HepG2 (cell line): ENCODE data around the gene C20orf204. TPM values are rescaled to one million over a fixed set of nuclear protein-coding genes. Genes with fewer than 3 reads are reported as not detected.

Source experiments
- BCL6 ChIP-seq: IDR thresholded peaks from 2 replicates; pipeline ENCODE4 v1.6.1; 2016; ENCODE audit warnings: missing genetic modification reagents, missing compliant biosample characterization
- DMTF1 ChIP-seq: sonication (generic); formaldehyde crosslinking; IDR thresholded peaks from 2 replicates; pipeline ENCODE4 v1.4.0; 2020; ENCODE audit warnings: mild to moderate bottlenecking, missing genetic modification reagents
- NFRKB ChIP-seq: fragments of 450-650 bp; IDR thresholded peaks from 2 replicates; pipeline ENCODE4 v1.6.1; 2017
- PPARG ChIP-seq: conservative IDR thresholded peaks from 2 replicates; pipeline ENCODE4 v1.6.1; 2016; ENCODE audit warnings: missing biosample characterization, missing genetic modification reagents
- SIX1 ChIP-seq: sonication (generic); formaldehyde crosslinking; IDR thresholded peaks from 2 replicates; pipeline ENCODE4 v1.4.0; 2020; ENCODE audit warnings: missing genetic modification reagents, borderline replicate concordance
- TAF1 ChIP-seq: sonication (generic); formaldehyde crosslinking; IDR thresholded peaks from 2 replicates; pipeline ENCODE4 v1.4.0; 2020; ENCODE audit warnings: missing genetic modification reagents
- TARDBP ChIP-seq: sonication (generic); formaldehyde crosslinking; IDR thresholded peaks from 2 replicates; pipeline ENCODE4 v1.8.0; 2022; ENCODE audit warnings: mild to moderate bottlenecking, missing genetic modification reagents
- ZIK1 ChIP-seq: sonication (generic); formaldehyde crosslinking; IDR thresholded peaks from 2 replicates; pipeline ENCODE4 v1.5.0; 2020; ENCODE audit warnings: mild to moderate bottlenecking, low read depth, missing genetic modification reagents, borderline replicate concordance
- ZNF225 ChIP-seq: sonication (generic); formaldehyde crosslinking; IDR thresholded peaks from 2 replicates; pipeline ENCODE4 v1.4.0; 2020; ENCODE audit warnings: mild to moderate bottlenecking, missing genetic modification reagents
- ZNF326 ChIP-seq: sonication (generic); formaldehyde crosslinking; IDR thresholded peaks from 2 replicates; pipeline ENCODE4 v1.4.0; 2020; ENCODE audit warnings: missing genetic modification reagents, borderline replicate concordance
- ZNF383 ChIP-seq: sonication (generic); formaldehyde crosslinking; IDR thresholded peaks from 2 replicates; pipeline ENCODE4 v1.4.0; 2020; ENCODE audit warnings: missing genetic modification reagents, mild to moderate bottlenecking, borderline replicate concordance
- ZNF501 ChIP-seq: sonication (generic); formaldehyde crosslinking; IDR thresholded peaks from 2 replicates; pipeline ENCODE4 v1.5.1; 2020; ENCODE audit warnings: mild to moderate bottlenecking, moderate library complexity, missing genetic modification reagents
- ZNF530 ChIP-seq: sonication (generic); formaldehyde crosslinking; IDR thresholded peaks from 2 replicates; pipeline ENCODE4 v1.5.0; 2020; ENCODE audit warnings: low read depth, mild to moderate bottlenecking, missing genetic modification reagents
- ZNF607 ChIP-seq: sonication (generic); formaldehyde crosslinking; IDR thresholded peaks from 2 replicates; pipeline ENCODE4 v1.5.1; 2020; ENCODE audit warnings: missing genetic modification reagents, mild to moderate bottlenecking, borderline replicate concordance
- polyA plus RNA-seq, 8 experiments: library from polyadenylated mRNA; depleted of rRNA in 3 of 8; stranded (reverse) in 7 of 8; unstranded in 1 of 8; fragments of >200 nt; fragmentation: Illumina TruSeq in 4 of 8; extraction: Trizol in 4 of 8; gene quantifications; 2 replicates each; pipeline versions ENCODE4 v1.2.1 to v1.2.3, GENCODE V29; 2011 to 2016; ENCODE audit warnings: low read depth in 4 of 8, missing spikeins in 1 of 8, mixed read lengths in 1 of 8; ENCODE audit not compliant: insufficient read depth in 1 of 8
- total RNA-seq, 5 experiments: library from RNA; depleted of rRNA; stranded (reverse); fragments of >200 nt; fragmentation: Illumina TruSeq; extraction: Trizol; gene quantifications; 2 replicates each; pipeline ENCODE4 v1.2.3, GENCODE V29; 2016; ENCODE audit warnings: low read depth in 1 of 5
- TF ChIP-seq, protein P1 (sequence below): sonication (generic); formaldehyde crosslinking; conservative IDR thresholded peaks from 2 replicates; pipeline ENCODE4 v1.8.0; 2022; ENCODE audit warnings: missing genetic modification reagents
- TF ChIP-seq, protein P2 (sequence below): sonication (generic); formaldehyde crosslinking; IDR thresholded peaks from 2 replicates; pipeline ENCODE4 v1.4.0; 2020; ENCODE audit warnings: missing genetic modification reagents, borderline replicate concordance
- TF ChIP-seq, protein P3 (sequence below): sonication (generic); formaldehyde crosslinking; IDR thresholded peaks from 2 replicates; pipeline ENCODE4 v1.4.0; 2020; ENCODE audit warnings: missing genetic modification reagents, borderline replicate concordance

Gene C20orf204
- total and polyA plus RNA-seq, 2 of the 13 experiments (the other 11 are each of a cell fraction or from before 2014, with no cell fraction given) = 22.1 to 80.0 TPM

GRCh38 chr20:64052987-64053840 is 17.2 kb downstream of the C20orf204 start (continued):
- TF ChIP-seq, protein P1, sequence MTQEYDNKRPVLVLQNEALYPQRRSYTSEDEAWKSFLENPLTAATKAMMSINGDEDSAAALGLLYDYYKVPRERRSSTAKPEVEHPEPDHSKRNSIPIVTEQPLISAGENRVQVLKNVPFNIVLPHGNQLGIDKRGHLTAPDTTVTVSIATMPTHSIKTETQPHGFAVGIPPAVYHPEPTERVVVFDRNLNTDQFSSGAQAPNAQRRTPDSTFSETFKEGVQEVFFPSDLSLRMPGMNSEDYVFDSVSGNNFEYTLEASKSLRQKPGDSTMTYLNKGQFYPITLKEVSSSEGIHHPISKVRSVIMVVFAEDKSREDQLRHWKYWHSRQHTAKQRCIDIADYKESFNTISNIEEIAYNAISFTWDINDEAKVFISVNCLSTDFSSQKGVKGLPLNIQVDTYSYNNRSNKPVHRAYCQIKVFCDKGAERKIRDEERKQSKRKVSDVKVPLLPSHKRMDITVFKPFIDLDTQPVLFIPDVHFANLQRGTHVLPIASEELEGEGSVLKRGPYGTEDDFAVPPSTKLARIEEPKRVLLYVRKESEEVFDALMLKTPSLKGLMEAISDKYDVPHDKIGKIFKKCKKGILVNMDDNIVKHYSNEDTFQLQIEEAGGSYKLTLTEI (CRISPR knock-in tag) = no peak
- TF ChIP-seq TARDBP (CRISPR knock-in tag) (peak; percentile 77; the same call in 1 of the 2 replicates), ZNF383 (CRISPR knock-in tag) (no peak), ZNF225 (CRISPR knock-in tag) (peak; percentile 75; the same call in 1 of the 2 replicates), NFRKB (no peak), DMTF1 (0 out of 2 replicates have a peak, but pooled peaks have one; percentile 30), SIX1 (CRISPR knock-in tag) (no peak), ZNF326 (peak; percentile 50; the same call in 1 of the 2 replicates), ZNF607 (CRISPR knock-in tag) (no peak), ZNF530 (CRISPR knock-in tag) (no peak), PPARG (CRISPR knock-in tag) (no peak), ZIK1 (peak; percentile 88; the same call in 1 of the 2 replicates), ZNF501 (CRISPR knock-in tag) (0 out of 2 replicates have a peak, but pooled peaks have one; percentile 61), TAF1 (CRISPR knock-in tag) (no peak), BCL6 (CRISPR knock-in tag) (0 out of 2 replicates have a peak, but pooled peaks have one; percentile 52)
- TF ChIP-seq, protein P2, sequence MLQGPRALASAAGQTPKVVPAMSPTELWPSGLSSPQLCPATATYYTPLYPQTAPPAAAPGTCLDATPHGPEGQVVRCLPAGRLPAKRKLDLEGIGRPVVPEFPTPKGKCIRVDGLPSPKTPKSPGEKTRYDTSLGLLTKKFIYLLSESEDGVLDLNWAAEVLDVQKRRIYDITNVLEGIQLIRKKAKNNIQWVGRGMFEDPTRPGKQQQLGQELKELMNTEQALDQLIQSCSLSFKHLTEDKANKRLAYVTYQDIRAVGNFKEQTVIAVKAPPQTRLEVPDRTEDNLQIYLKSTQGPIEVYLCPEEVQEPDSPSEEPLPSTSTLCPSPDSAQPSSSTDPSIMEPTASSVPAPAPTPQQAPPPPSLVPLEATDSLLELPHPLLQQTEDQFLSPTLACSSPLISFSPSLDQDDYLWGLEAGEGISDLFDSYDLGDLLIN = 0 out of 2 replicates have a peak, but pooled peaks have one; percentile 23
- TF ChIP-seq, protein P3, sequence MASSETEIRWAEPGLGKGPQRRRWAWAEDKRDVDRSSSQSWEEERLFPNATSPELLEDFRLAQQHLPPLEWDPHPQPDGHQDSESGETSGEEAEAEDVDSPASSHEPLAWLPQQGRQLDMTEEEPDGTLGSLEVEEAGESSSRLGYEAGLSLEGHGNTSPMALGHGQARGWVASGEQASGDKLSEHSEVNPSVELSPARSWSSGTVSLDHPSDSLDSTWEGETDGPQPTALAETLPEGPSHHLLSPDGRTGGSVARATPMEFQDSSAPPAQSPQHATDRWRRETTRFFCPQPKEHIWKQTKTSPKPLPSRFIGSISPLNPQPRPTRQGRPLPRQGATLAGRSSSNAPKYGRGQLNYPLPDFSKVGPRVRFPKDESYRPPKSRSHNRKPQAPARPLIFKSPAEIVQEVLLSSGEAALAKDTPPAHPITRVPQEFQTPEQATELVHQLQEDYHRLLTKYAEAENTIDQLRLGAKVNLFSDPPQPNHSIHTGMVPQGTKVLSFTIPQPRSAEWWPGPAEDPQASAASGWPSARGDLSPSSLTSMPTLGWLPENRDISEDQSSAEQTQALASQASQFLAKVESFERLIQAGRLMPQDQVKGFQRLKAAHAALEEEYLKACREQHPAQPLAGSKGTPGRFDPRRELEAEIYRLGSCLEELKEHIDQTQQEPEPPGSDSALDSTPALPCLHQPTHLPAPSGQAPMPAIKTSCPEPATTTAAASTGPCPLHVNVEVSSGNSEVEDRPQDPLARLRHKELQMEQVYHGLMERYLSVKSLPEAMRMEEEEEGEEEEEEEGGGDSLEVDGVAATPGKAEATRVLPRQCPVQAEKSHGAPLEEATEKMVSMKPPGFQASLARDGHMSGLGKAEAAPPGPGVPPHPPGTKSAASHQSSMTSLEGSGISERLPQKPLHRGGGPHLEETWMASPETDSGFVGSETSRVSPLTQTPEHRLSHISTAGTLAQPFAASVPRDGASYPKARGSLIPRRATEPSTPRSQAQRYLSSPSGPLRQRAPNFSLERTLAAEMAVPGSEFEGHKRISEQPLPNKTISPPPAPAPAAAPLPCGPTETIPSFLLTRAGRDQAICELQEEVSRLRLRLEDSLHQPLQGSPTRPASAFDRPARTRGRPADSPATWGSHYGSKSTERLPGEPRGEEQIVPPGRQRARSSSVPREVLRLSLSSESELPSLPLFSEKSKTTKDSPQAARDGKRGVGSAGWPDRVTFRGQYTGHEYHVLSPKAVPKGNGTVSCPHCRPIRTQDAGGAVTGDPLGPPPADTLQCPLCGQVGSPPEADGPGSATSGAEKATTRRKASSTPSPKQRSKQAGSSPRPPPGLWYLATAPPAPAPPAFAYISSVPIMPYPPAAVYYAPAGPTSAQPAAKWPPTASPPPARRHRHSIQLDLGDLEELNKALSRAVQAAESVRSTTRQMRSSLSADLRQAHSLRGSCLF (CRISPR knock-in tag) = no peak
